Measurements from ENCODE around the gene HAPLN3. TPM values are rescaled to one million over a fixed set of nuclear protein-coding genes. Genes with fewer than 3 reads are reported as not detected.

Gene HAPLN3
- total RNA-seq, 1 experiment from 2014 or later: 42.4 TPM

- H3K36me3 Mint-ChIP-seq (ENCODE audit: insufficient read depth in 1 of 3, low read depth in 3 of 3): no peaks in the 10 kb centered on the region
- H3K4me2 ChIP-seq (ENCODE audit: insufficient read depth, insufficient read length, low read length): no peak overlapping the region
- no peaks in the 10 kb centered on the region for H3K9me3 ChIP-seq (ENCODE audit: control insufficient read depth, low read depth, low read length)
- no peak overlapping the region for H3K9ac ChIP-seq (ENCODE audit: extremely low read depth, insufficient read length, low read length)
- H2BK20ac ChIP-seq (ENCODE audit: low read depth, low read length, poor library complexity, severe bottlenecking): no peak overlapping the region
- H3K79me1 ChIP-seq (ENCODE audit: insufficient read depth, low read depth, low read length, poor library complexity, severe bottlenecking): no peaks in the 10 kb centered on the region
- H3K4me1 Mint-ChIP-seq: peaks cover 13 to 16% of the 10 kb centered on the region in 2 experiments
- no peaks in the 10 kb centered on the region for H3K23me2 ChIP-seq (ENCODE audit: insufficient read length, low read depth, low read length, poor library complexity, severe bottlenecking)
- H3K18ac ChIP-seq (ENCODE audit: insufficient read length, low read depth, low read length): no peak overlapping the region
- H2AK5ac ChIP-seq (ENCODE audit: insufficient read length, low read length): no peak overlapping the region
- H2BK120ac ChIP-seq (ENCODE audit: low read depth, low read length, poor library complexity, severe bottlenecking): no peak overlapping the region
- H3K79me2 ChIP-seq (ENCODE audit: insufficient read depth, low read length): no peaks in the 10 kb centered on the region
- DNase-seq: no peak
- H3K27ac Mint-ChIP-seq: no peak overlapping the region
- no CpG with 5 or more reads among the region's 5 CpGs for WGBS (ENCODE audit: extremely low coverage, insufficient read length, low lambda C conversion rate)
- no peaks in the 10 kb centered on the region for H4K20me1 ChIP-seq (ENCODE audit: control insufficient read depth, insufficient read depth, insufficient read length)
- H2BK12ac ChIP-seq (ENCODE audit: insufficient read length, low read depth, low read length): no peak overlapping the region
- H2BK5ac ChIP-seq (ENCODE audit: insufficient read length, low read length): no peak overlapping the region
- H3K14ac ChIP-seq (ENCODE audit: insufficient read depth, low read length): no peak overlapping the region
- H3K27me3 ChIP-seq (ENCODE audit: insufficient read depth, low read length): no peaks in the 10 kb centered on the region
- no peak overlapping the region for H2BK15ac ChIP-seq (ENCODE audit: low read depth, low read length)
- H3K56ac ChIP-seq (ENCODE audit: insufficient read length, low read depth, low read length): no peak overlapping the region
- no peak overlapping the region for H3K4me3 Mint-ChIP-seq
- H3K9me3 Mint-ChIP-seq: no peaks in the 10 kb centered on the region; a peak in 1 of 5 replicates
- H3K27me3 Mint-ChIP-seq (ENCODE audit: low read depth): peaks cover 7% of the 10 kb centered on the region
- H2AFZ ChIP-seq (ENCODE audit: low read length): no peak overlapping the region
- no peak overlapping the region for H4K91ac ChIP-seq (ENCODE audit: insufficient read length, low read depth, low read length)
- H4K8ac ChIP-seq (replicated peaks; ENCODE audit: insufficient read length, low read depth, low read length): no peak overlapping the region
- no peaks in the 10 kb centered on the region for H3K4me1 ChIP-seq (ENCODE audit: insufficient read depth, low read length)
- H3K27ac ChIP-seq (ENCODE audit: insufficient read length, low read depth, low read length): no peak overlapping the region
- H4K5ac ChIP-seq (ENCODE audit: insufficient read length, low read depth, low read length): no peak overlapping the region
- no peak overlapping the region for H3K23ac ChIP-seq (ENCODE audit: insufficient read length, low read depth, low read length)
- TF ChIP-seq CTCF (conservative IDR thresholded peaks at IDR 0.05): no peak
- H3K4ac ChIP-seq (ENCODE audit: low read depth, low read length): no peak overlapping the region
- no peak overlapping the region for H3T11ph ChIP-seq (ENCODE audit: low read length)
Measured at GRCh38 chr15:88830016-88830415, 65.3 kb downstream of the HAPLN3 start.
